ENCODE measurements around the gene EMX1. TPM values are rescaled to one million over a fixed set of nuclear protein-coding genes. Genes with fewer than 3 reads are reported as not detected.
"Not testable (repeated sequence)": the region's sequence is repeated elsewhere in the genome, so short reads cannot be mapped to it uniquely, and the experiment has no call there.

Gene EMX1
- polyA plus RNA-seq, 2 donors = 0.05 to 0.08 TPM

- Histone ChIP-seq H3K4me1 (ENCODE audit: control insufficient read depth in 2 of 2, insufficient read depth in 2 of 2, low read length in 1 of 2) (peaks cover 0 to 4% of the 10 kb centered on the region in 2 donors), H3K27ac (ENCODE audit: low read depth in 2 of 2, low read length in 1 of 2) (no peak overlapping the region), H3K36me3 (ENCODE audit: control insufficient read depth in 2 of 2, insufficient read depth in 2 of 2, low read length in 1 of 2) (no peaks in the 10 kb centered on the region), H3K9me3 (ENCODE audit: control insufficient read depth in 2 of 2, insufficient read depth in 1 of 2, low read depth in 1 of 2, low read length in 1 of 2) (peaks cover 0 to 3% of the 10 kb centered on the region in 2 donors), H3K27me3 (ENCODE audit: control insufficient read depth in 1 of 2, insufficient read depth in 2 of 2, low read length in 2 of 2) (peaks cover 0 to 3% of the 10 kb centered on the region in 2 donors), H3K4me3 (ENCODE audit: low read depth in 1 of 2, low read length in 2 of 2) (no peak overlapping the region)
- 76 to 87% methylated on average over 2 of the region's 2 CpGs for WGBS, 2 donors
These were observed 18.8 kb upstream of the EMX1 start for GRCh38 chr2:72898585-72898906.

GRCh38 chr2:72900191-72900825 is 17.0 kb upstream of the EMX1 start:
- Histone ChIP-seq H3K4me1 (ENCODE audit: control insufficient read depth in 2 of 2, insufficient read depth in 2 of 2, low read length in 1 of 2) (peaks cover 0 to 4% of the 10 kb centered on the region in 2 donors), H3K27me3 (ENCODE audit: control insufficient read depth in 1 of 2, insufficient read depth in 2 of 2, low read length in 2 of 2) (peaks cover 0 to 3% of the 10 kb centered on the region in 2 donors), H3K4me3 (ENCODE audit: low read depth in 1 of 2, low read length in 2 of 2) (no peak overlapping the region), H3K9me3 (ENCODE audit: control insufficient read depth in 2 of 2, insufficient read depth in 1 of 2, low read depth in 1 of 2, low read length in 1 of 2) (peaks cover 0 to 3% of the 10 kb centered on the region in 2 donors), H3K36me3 (ENCODE audit: control insufficient read depth in 2 of 2, insufficient read depth in 2 of 2, low read length in 1 of 2) (no peaks in the 10 kb centered on the region), H3K27ac (ENCODE audit: low read depth in 2 of 2, low read length in 1 of 2) (no peak overlapping the region)
- WGBS, 2 donors = 80 to 87% methylated on average over 5 of the region's 5 CpGs

GRCh38 chr2:72901426-72901825 is 15.9 kb upstream of the EMX1 start:
- Histone ChIP-seq H3K27me3 (ENCODE audit: control insufficient read depth in 1 of 2, insufficient read depth in 2 of 2, low read length in 2 of 2) (peaks cover 0 to 3% of the 10 kb centered on the region in 2 donors), H3K36me3 (ENCODE audit: control insufficient read depth in 2 of 2, insufficient read depth in 2 of 2, low read length in 1 of 2) (no peaks in the 10 kb centered on the region), H3K4me1 (ENCODE audit: control insufficient read depth in 2 of 2, insufficient read depth in 2 of 2, low read length in 1 of 2) (no peaks in the 10 kb centered on the region), H3K27ac (ENCODE audit: low read depth in 2 of 2, low read length in 1 of 2) (no peak overlapping the region), H3K9me3 (ENCODE audit: control insufficient read depth in 2 of 2, insufficient read depth in 1 of 2, low read depth in 1 of 2, low read length in 1 of 2) (peaks cover 0 to 3% of the 10 kb centered on the region in 2 donors), H3K4me3 (ENCODE audit: low read depth in 1 of 2, low read length in 2 of 2) (no peak overlapping the region)
- WGBS, 2 donors = 50 to 53% methylated on average over 3 of the region's 3 CpGs

- H3K27me3 ChIP-seq (ENCODE audit: control insufficient read depth in 1 of 2, insufficient read depth in 2 of 2, low read length in 2 of 2); H3K36me3 ChIP-seq (ENCODE audit: control insufficient read depth in 2 of 2, insufficient read depth in 2 of 2, low read length in 1 of 2); H3K4me1 ChIP-seq (ENCODE audit: control insufficient read depth in 2 of 2, insufficient read depth in 2 of 2, low read length in 1 of 2); H3K27ac ChIP-seq (ENCODE audit: low read depth in 2 of 2, low read length in 1 of 2); H3K9me3 ChIP-seq (ENCODE audit: control insufficient read depth in 2 of 2, insufficient read depth in 1 of 2, low read depth in 1 of 2, low read length in 1 of 2); H3K4me3 ChIP-seq (ENCODE audit: low read depth in 1 of 2, low read length in 2 of 2): not testable (repeated sequence)
- WGBS, 2 donors = 86 to 93% methylated on average over 13 of the region's 13 CpGs
These were observed 9.9 kb upstream of the EMX1 start for GRCh38 chr2:72907369-72907768.

- no peak overlapping the region for H3K27ac ChIP-seq (ENCODE audit: low read depth in 2 of 2, low read length in 1 of 2)
- WGBS, 2 donors = 77 to 82% methylated on average over 3 of the region's 3 CpGs
- H3K9me3 ChIP-seq (ENCODE audit: control insufficient read depth in 2 of 2, insufficient read depth in 1 of 2, low read depth in 1 of 2, low read length in 1 of 2) = no peaks in the 10 kb centered on the region
- H3K4me3 ChIP-seq (ENCODE audit: low read depth in 1 of 2, low read length in 2 of 2) = no peak overlapping the region
- H3K27me3 ChIP-seq (ENCODE audit: control insufficient read depth in 1 of 2, insufficient read depth in 2 of 2, low read length in 2 of 2) = no peaks in the 10 kb centered on the region
- no peaks in the 10 kb centered on the region for H3K36me3 ChIP-seq (ENCODE audit: control insufficient read depth in 2 of 2, insufficient read depth in 2 of 2, low read length in 1 of 2)
- no peaks in the 10 kb centered on the region for H3K4me1 ChIP-seq (ENCODE audit: control insufficient read depth in 2 of 2, insufficient read depth in 2 of 2, low read length in 1 of 2)
These were observed 8.6 kb upstream of the EMX1 start for GRCh38 chr2:72908741-72909140.

GRCh38 chr2:72911256-72911655 is 6.1 kb upstream of the EMX1 start:
- H3K36me3 ChIP-seq (ENCODE audit: control insufficient read depth in 2 of 2, insufficient read depth in 2 of 2, low read length in 1 of 2) = no peaks in the 10 kb centered on the region
- H3K27ac ChIP-seq (ENCODE audit: low read depth in 2 of 2, low read length in 1 of 2) = no peak overlapping the region
- 24 to 25% methylated on average over 1 of the region's 1 CpG for WGBS, 2 donors
- no peaks in the 10 kb centered on the region for H3K9me3 ChIP-seq (ENCODE audit: control insufficient read depth in 2 of 2, insufficient read depth in 1 of 2, low read depth in 1 of 2, low read length in 1 of 2)
- no peak overlapping the region for H3K4me3 ChIP-seq (ENCODE audit: low read depth in 1 of 2, low read length in 2 of 2)
- H3K27me3 ChIP-seq (ENCODE audit: control insufficient read depth in 1 of 2, insufficient read depth in 2 of 2, low read length in 2 of 2) = peaks cover 0 to 17% of the 10 kb centered on the region in 2 donors
- H3K4me1 ChIP-seq (ENCODE audit: control insufficient read depth in 2 of 2, insufficient read depth in 2 of 2, low read length in 1 of 2) = no peaks in the 10 kb centered on the region

- Histone ChIP-seq H3K9me3 (ENCODE audit: control insufficient read depth in 2 of 2, insufficient read depth in 1 of 2, low read depth in 1 of 2, low read length in 1 of 2) (no peaks in the 10 kb centered on the region), H3K27me3 (ENCODE audit: control insufficient read depth in 1 of 2, insufficient read depth in 2 of 2, low read length in 2 of 2) (peaks cover 0 to 33% of the 10 kb centered on the region in 2 donors), H3K4me3 (ENCODE audit: low read depth in 1 of 2, low read length in 2 of 2) (no peak overlapping the region), H3K36me3 (ENCODE audit: control insufficient read depth in 2 of 2, insufficient read depth in 2 of 2, low read length in 1 of 2) (no peaks in the 10 kb centered on the region), H3K4me1 (ENCODE audit: control insufficient read depth in 2 of 2, insufficient read depth in 2 of 2, low read length in 1 of 2) (peaks cover 8 to 17% of the 10 kb centered on the region in 2 donors), H3K27ac (ENCODE audit: low read depth in 2 of 2, low read length in 1 of 2) (no peak overlapping the region)
- 23 to 24% methylated on average over 7 of the region's 7 CpGs for WGBS, 2 donors
These were observed 3.7 kb upstream of the EMX1 start for GRCh38 chr2:72913486-72914205.

- 8 to 9% methylated on average over 7 of the region's 7 CpGs for WGBS, 2 donors
These were observed 3.1 kb upstream of the EMX1 start for GRCh38 chr2:72914206-72914559.

GRCh38 chr2:72914589-72915319 is 2.6 kb upstream of the EMX1 start:
- H3K27me3 ChIP-seq (ENCODE audit: control insufficient read depth in 1 of 2, insufficient read depth in 2 of 2, low read length in 2 of 2) = peaks cover 0 to 44% of the 10 kb centered on the region in 2 donors
- H3K27ac ChIP-seq (ENCODE audit: low read depth in 2 of 2, low read length in 1 of 2) = no peak overlapping the region
- H3K36me3 ChIP-seq (ENCODE audit: control insufficient read depth in 2 of 2, insufficient read depth in 2 of 2, low read length in 1 of 2) = no peaks in the 10 kb centered on the region
- 7 to 10% methylated on average over 13 to 17 of the region's 17 CpGs for WGBS, 2 donors
- H3K9me3 ChIP-seq (ENCODE audit: control insufficient read depth in 2 of 2, insufficient read depth in 1 of 2, low read depth in 1 of 2, low read length in 1 of 2) = no peaks in the 10 kb centered on the region
- H3K4me1 ChIP-seq (ENCODE audit: control insufficient read depth in 2 of 2, insufficient read depth in 2 of 2, low read length in 1 of 2) = peaks cover 8 to 18% of the 10 kb centered on the region in 2 donors
- H3K4me3 ChIP-seq (ENCODE audit: low read depth in 1 of 2, low read length in 2 of 2) = no peak overlapping the region

More at GRCh38 chr2:72914206-72914559, 3.1 kb upstream of the EMX1 start:
- Histone ChIP-seq H3K27ac (ENCODE audit: low read depth in 2 of 2, low read length in 1 of 2) (no peak overlapping the region), H3K4me1 (ENCODE audit: control insufficient read depth in 2 of 2, insufficient read depth in 2 of 2, low read length in 1 of 2) (peaks cover 8 to 18% of the 10 kb centered on the region in 2 donors), H3K36me3 (ENCODE audit: control insufficient read depth in 2 of 2, insufficient read depth in 2 of 2, low read length in 1 of 2) (no peaks in the 10 kb centered on the region), H3K27me3 (ENCODE audit: control insufficient read depth in 1 of 2, insufficient read depth in 2 of 2, low read length in 2 of 2) (peaks cover 0 to 38% of the 10 kb centered on the region in 2 donors), H3K9me3 (ENCODE audit: control insufficient read depth in 2 of 2, insufficient read depth in 1 of 2, low read depth in 1 of 2, low read length in 1 of 2) (no peaks in the 10 kb centered on the region), H3K4me3 (ENCODE audit: low read depth in 1 of 2, low read length in 2 of 2) (no peak overlapping the region)
